ENCODE data around the gene SLC7A10.

The SLC7A10 gene

GRCh38 chr19:33176670-33177416 lies 48.8 kb downstream of the SLC7A10 start:
- H3K4me3 ChIP-seq (ENCODE audit: control insufficient read depth, low read depth, low read length): peak overlapping the region; percentile 79
- peak; percentile 98 for DNase-seq (ENCODE audit: low read depth)
- TF ChIP-seq CTCF (conservative IDR thresholded peaks at IDR 0.05; ENCODE audit: control insufficient read depth, insufficient read depth, low read depth, low read length): no peak

- peak overlapping the region; percentile 79 for H3K4me3 ChIP-seq (ENCODE audit: control insufficient read depth, low read depth, low read length)
- DNase-seq (ENCODE audit: low read depth): peak; percentile 22
- TF ChIP-seq CTCF (conservative IDR thresholded peaks at IDR 0.05; ENCODE audit: control insufficient read depth, insufficient read depth, low read depth, low read length): no peak
Observed at GRCh38 chr19:33175886-33176669, 49.6 kb downstream of the SLC7A10 start.

GRCh38 chr19:33175156-33175782 lies 50.4 kb downstream of the SLC7A10 start:
- no peak overlapping the region for H3K4me3 ChIP-seq (ENCODE audit: control insufficient read depth, low read depth, low read length)

GRCh38 chr19:33174186-33174585 lies 51.5 kb downstream of the SLC7A10 start:
- DNase-seq (ENCODE audit: low read depth): no peak
- H3K4me3 ChIP-seq (ENCODE audit: control insufficient read depth, low read depth, low read length): no peak overlapping the region
- TF ChIP-seq CTCF (conservative IDR thresholded peaks at IDR 0.05; ENCODE audit: control insufficient read depth, insufficient read depth, low read depth, low read length): no peak

More at GRCh38 chr19:33175156-33175782, 50.4 kb downstream of the SLC7A10 start:
- no peak for TF ChIP-seq CTCF (conservative IDR thresholded peaks at IDR 0.05; ENCODE audit: control insufficient read depth, insufficient read depth, low read depth, low read length)
- DNase-seq (ENCODE audit: low read depth): no peak

GRCh38 chr19:33171916-33172359 lies 53.7 kb downstream of the SLC7A10 start:
- no peak for TF ChIP-seq CTCF (conservative IDR thresholded peaks at IDR 0.05; ENCODE audit: control insufficient read depth, insufficient read depth, low read depth, low read length)
- peak; percentile 79 for DNase-seq (ENCODE audit: low read depth)

GRCh38 chr19:33171222-33171795 lies 54.3 kb downstream of the SLC7A10 start:
- no peak for TF ChIP-seq CTCF (conservative IDR thresholded peaks at IDR 0.05; ENCODE audit: control insufficient read depth, insufficient read depth, low read depth, low read length)
- no peak for DNase-seq (ENCODE audit: low read depth)
- H3K4me3 ChIP-seq (ENCODE audit: control insufficient read depth, low read depth, low read length): no peak overlapping the region

More at GRCh38 chr19:33171916-33172359, 53.7 kb downstream of the SLC7A10 start:
- no peak overlapping the region for H3K4me3 ChIP-seq (ENCODE audit: control insufficient read depth, low read depth, low read length)

Measured in fibroblast of mammary gland (primary cell).